Measurements from ENCODE around the gene LGR4.

Gene LGR4

DNA sequence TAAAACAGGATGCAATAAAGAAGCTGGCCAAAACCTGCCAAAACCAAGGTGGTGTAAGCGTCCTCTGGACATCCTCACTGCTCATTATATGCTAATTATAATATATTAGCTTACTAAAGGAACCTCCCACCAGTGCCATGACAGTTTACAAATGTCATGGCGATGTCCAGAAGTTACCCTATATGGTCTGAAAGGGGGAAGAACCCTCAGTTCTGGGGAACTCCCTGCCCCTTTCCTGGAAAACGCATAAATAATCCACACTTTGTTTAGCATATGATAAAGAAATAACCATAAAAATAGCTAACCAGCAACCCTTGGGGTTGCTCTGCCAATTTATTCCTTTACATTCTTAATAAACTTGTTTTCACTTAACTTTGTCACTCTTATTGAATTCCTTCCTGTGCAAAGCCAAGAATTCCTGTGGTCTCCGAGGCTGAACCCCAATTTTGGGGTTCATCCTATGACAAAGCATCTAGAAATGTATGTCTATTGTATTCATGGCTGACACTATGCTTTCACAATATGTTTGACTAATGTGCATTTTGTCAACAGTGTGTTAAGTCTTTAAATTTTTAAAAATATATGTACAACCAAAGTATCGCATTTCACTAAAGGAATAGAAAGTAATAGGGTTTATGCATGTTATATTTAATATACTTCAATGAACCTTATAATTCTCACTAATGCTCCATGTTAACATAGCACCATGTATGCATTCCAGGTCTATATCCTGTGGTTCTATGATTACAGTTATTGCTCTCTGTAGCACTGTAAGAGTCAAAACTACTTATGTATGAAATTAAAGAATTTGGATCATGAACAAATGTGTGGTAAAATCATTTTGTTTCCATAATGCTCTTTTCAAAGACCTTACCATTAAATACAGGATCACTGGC, 25.1 kb downstream of the LGR4 start:
- Histone ChIP-seq H3K4me3 (ENCODE audit: low read depth in 1 of 2, low read length in 1 of 2) (no peak overlapping the region), H3K4me1 (ENCODE audit: control insufficient read depth in 1 of 2, insufficient read depth in 1 of 2, low read depth in 1 of 2, low read length in 1 of 2) (no peaks in the 10 kb centered on the region), H3K27ac (no peak overlapping the region), H3K9me3 (no peaks in the 10 kb centered on the region), H3K36me3 (no peaks in the 10 kb centered on the region), H3K27me3 (no peaks in the 10 kb centered on the region)
- TF ChIP-seq CTCF (IDR thresholded peaks at IDR 0.05), result no peak

DNA sequence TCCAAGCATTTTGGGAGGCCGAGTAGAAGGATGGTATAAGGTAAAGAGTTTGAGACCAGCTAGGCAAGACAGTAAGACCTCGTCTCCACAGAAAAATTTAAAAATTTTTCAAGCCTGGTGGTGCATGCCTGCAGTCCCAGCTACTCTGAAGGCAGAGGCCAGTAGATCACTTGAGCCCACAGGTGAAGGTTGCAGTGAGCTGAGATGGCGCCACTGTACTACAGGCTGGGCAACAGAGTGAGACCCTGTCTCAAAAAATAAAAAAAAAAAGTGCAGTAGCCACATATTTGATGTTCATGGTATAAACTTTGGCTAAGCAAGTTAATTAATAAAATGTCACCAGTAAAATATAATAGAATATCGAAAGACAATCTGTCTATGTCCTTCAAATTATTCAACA, 27.0 kb downstream of the LGR4 start:
- H3K27me3 ChIP-seq, result no peaks in the 10 kb centered on the region
- H3K9me3 ChIP-seq, result no peaks in the 10 kb centered on the region
- H3K4me1 ChIP-seq (ENCODE audit: control insufficient read depth in 1 of 2, insufficient read depth in 1 of 2, low read depth in 1 of 2, low read length in 1 of 2), result no peaks in the 10 kb centered on the region
- no peak overlapping the region for H3K4me3 ChIP-seq (ENCODE audit: low read depth in 1 of 2, low read length in 1 of 2)
- H3K36me3 ChIP-seq, result no peaks in the 10 kb centered on the region
- TF ChIP-seq CTCF (IDR thresholded peaks at IDR 0.05), result no peak
- no peak overlapping the region for H3K27ac ChIP-seq

- H3K4me3 ChIP-seq (ENCODE audit: low read depth in 1 of 2, low read length in 1 of 2), result no peak overlapping the region
- H3K9me3 ChIP-seq, result no peaks in the 10 kb centered on the region
- H3K27ac ChIP-seq, result no peak overlapping the region
- no peaks in the 10 kb centered on the region for H3K36me3 ChIP-seq
- H3K4me1 ChIP-seq (ENCODE audit: control insufficient read depth in 1 of 2, insufficient read depth in 1 of 2, low read depth in 1 of 2, low read length in 1 of 2), result no peaks in the 10 kb centered on the region
- no peak for TF ChIP-seq CTCF (IDR thresholded peaks at IDR 0.05)
- no peaks in the 10 kb centered on the region for H3K27me3 ChIP-seq
Measured at GRCh38 chr11:27444801-27445215, 27.8 kb downstream of the LGR4 start.

- no peak overlapping the region for H3K4me3 ChIP-seq (ENCODE audit: low read depth in 1 of 2, low read length in 1 of 2)
- H3K27ac ChIP-seq, result no peak overlapping the region
- no peaks in the 10 kb centered on the region for H3K27me3 ChIP-seq
- H3K36me3 ChIP-seq, result no peaks in the 10 kb centered on the region
- H3K9me3 ChIP-seq, result no peaks in the 10 kb centered on the region
- no peak for TF ChIP-seq CTCF (IDR thresholded peaks at IDR 0.05)
- no peaks in the 10 kb centered on the region for H3K4me1 ChIP-seq (ENCODE audit: control insufficient read depth in 1 of 2, insufficient read depth in 1 of 2, low read depth in 1 of 2, low read length in 1 of 2)
Measured at GRCh38 chr11:27443746-27444507, 28.7 kb downstream of the LGR4 start.

- no peak overlapping the region for H3K4me3 ChIP-seq (ENCODE audit: low read depth in 1 of 2, low read length in 1 of 2)
- H3K27me3 ChIP-seq, result no peaks in the 10 kb centered on the region
- no peaks in the 10 kb centered on the region for H3K4me1 ChIP-seq (ENCODE audit: control insufficient read depth in 1 of 2, insufficient read depth in 1 of 2, low read depth in 1 of 2, low read length in 1 of 2)
- no peak overlapping the region for H3K27ac ChIP-seq
- H3K36me3 ChIP-seq, result no peaks in the 10 kb centered on the region
- no peak for TF ChIP-seq CTCF (IDR thresholded peaks at IDR 0.05)
- H3K9me3 ChIP-seq, result no peaks in the 10 kb centered on the region
Measured at GRCh38 chr11:27443227-27443626, 29.4 kb downstream of the LGR4 start.

All from neutrophil (primary cell).